GM23248 (cell line): ENCODE measurements around the gene AJAP1.

Source experiments
- EZH2 ChIP-seq: fragments of 200-600 bp; sonication (generic); IDR thresholded peaks from 2 replicates; pipeline ENCODE4 v1.6.1; 2018; ENCODE audit warnings: antibody characterized with exemption, mild to moderate bottlenecking; ENCODE audit not compliant: insufficient read depth, poor library complexity, severe bottlenecking
- EZH2phosphoT487 ChIP-seq: fragments of 200-600 bp; sonication (generic); IDR thresholded peaks from 2 replicates; pipeline ENCODE4 v1.6.1; 2018; ENCODE audit warnings: antibody characterized with exemption, moderate library complexity, mild to moderate bottlenecking, low read depth; ENCODE audit not compliant: insufficient read depth

DNA sequence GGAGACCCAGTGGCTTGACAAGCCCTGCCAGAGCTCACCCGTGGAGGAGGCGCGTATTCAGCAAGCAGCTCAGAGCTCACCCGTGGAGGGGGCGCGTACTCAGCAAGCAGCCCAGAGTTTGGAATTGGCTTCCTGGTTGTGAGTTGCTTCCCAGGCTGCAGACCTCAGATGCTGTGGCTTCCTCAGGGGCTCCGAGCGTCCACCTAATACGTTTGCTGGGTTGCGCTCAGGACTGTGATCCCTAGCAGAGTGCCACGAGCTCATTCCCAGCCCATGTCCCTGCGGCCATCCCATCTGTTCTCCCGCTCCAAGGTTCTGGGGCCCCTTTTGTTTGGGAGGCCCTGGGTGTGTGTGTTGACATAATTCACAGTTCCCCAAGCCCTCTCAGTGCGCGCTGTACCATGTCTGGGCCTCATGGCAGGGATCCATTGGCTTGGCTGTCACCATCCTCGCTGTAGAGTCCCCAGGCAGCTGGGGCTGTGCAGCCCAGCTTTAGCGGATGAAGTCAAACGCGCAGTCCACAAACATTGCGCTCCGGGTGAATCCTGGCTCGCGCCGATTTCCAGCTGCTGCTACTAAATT is 3.6 kb downstream of the AJAP1 start:
- TF ChIP-seq EZH2 = no peak
- TF ChIP-seq EZH2phosphoT487 = no peak
